GM12892 (cell line): ENCODE results near the gene LGSN.
"Not testable (repeated sequence)": the region's sequence is repeated elsewhere in the genome, so short reads cannot be mapped to it uniquely, and the experiment has no call there.

Source experiments
- POLR2A ChIP-seq: IDR thresholded peaks from 2 replicates; pipeline ENCODE4 v1.6.1; 2011; ENCODE audit warnings: low read depth, low read length, control low read depth
- POLR2AphosphoS5 ChIP-seq: IDR thresholded peaks from 2 replicates; pipeline ENCODE4 v1.6.1; 2011; ENCODE audit warnings: low read depth, low read length, control low read depth

- TF ChIP-seq POLR2AphosphoS5, POLR2A: not testable (repeated sequence)
Observed at GRCh38 chr6:63230511-63230910, 89.3 kb downstream of the LGSN start.
